ENCODE data around the gene DNAL1.

DNAL1 gene

DNA sequence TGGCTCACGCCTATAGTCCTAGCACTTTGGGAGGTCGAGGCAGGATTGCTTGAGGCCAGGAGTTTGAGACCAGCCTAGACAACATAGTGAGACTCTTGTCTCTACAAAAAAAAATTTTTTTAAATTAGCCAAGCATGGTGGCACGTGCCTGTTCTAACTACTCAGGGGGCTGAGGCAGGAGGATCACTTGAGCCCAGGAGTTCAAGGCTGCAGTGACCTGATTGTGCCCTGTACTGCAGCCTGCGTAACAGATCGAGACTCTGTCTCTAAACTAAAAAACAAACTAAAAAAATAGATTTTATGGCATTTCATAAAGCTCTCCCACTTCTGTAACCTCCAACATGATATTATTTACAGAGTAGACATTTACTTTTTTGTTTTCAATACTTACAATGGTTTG lies 39.8 kb downstream of the DNAL1 start (continued):
- TF ChIP-seq PRDM10 (tag by site-specific recombination; IDR thresholded peaks at IDR 0.05) (no peak), PRDM1 (tag by site-specific recombination; IDR thresholded peaks at IDR 0.05) (no peak), ZFP41 (tag by site-specific recombination; IDR thresholded peaks at IDR 0.05; ENCODE audit: borderline replicate concordance) (no peak), ZNF394 (tag by site-specific recombination; IDR thresholded peaks at IDR 0.05; ENCODE audit: borderline replicate concordance) (no peak), ZFP37 (tag by site-specific recombination; IDR thresholded peaks at IDR 0.05) (no peak), ZNF776 (tag by site-specific recombination; IDR thresholded peaks at IDR 0.05; ENCODE audit: borderline replicate concordance) (no peak), ZFP3 (tag by site-specific recombination; IDR thresholded peaks at IDR 0.05; ENCODE audit: low read depth) (no peak), ZNF555 (tag by site-specific recombination; conservative IDR thresholded peaks at IDR 0.05) (no peak), ATF2 (tag by site-specific recombination; IDR thresholded peaks at IDR 0.05; ENCODE audit: low read depth) (no peak), OVOL3 (tag by site-specific recombination; IDR thresholded peaks at IDR 0.05) (no peak)
- TF ChIP-seq, protein P1, sequence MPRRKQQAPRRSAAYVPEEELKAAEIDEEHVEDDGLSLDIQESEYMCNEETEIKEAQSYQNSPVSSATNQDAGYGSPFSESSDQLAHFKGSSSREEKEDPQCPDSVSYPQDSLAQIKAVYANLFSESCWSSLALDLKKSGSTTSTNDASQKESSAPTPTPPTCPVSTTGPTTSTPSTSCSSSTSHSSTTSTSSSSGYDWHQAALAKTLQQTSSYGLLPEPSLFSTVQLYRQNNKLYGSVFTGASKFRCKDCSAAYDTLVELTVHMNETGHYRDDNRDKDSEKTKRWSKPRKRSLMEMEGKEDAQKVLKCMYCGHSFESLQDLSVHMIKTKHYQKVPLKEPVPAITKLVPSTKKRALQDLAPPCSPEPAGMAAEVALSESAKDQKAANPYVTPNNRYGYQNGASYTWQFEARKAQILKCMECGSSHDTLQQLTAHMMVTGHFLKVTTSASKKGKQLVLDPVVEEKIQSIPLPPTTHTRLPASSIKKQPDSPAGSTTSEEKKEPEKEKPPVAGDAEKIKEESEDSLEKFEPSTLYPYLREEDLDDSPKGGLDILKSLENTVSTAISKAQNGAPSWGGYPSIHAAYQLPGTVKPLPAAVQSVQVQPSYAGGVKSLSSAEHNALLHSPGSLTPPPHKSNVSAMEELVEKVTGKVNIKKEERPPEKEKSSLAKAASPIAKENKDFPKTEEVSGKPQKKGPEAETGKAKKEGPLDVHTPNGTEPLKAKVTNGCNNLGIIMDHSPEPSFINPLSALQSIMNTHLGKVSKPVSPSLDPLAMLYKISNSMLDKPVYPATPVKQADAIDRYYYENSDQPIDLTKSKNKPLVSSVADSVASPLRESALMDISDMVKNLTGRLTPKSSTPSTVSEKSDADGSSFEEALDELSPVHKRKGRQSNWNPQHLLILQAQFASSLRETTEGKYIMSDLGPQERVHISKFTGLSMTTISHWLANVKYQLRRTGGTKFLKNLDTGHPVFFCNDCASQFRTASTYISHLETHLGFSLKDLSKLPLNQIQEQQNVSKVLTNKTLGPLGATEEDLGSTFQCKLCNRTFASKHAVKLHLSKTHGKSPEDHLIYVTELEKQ (tag by site-specific recombination; IDR thresholded peaks at IDR 0.05; ENCODE audit: borderline replicate concordance) = no peak
- TF ChIP-seq, protein P2, sequence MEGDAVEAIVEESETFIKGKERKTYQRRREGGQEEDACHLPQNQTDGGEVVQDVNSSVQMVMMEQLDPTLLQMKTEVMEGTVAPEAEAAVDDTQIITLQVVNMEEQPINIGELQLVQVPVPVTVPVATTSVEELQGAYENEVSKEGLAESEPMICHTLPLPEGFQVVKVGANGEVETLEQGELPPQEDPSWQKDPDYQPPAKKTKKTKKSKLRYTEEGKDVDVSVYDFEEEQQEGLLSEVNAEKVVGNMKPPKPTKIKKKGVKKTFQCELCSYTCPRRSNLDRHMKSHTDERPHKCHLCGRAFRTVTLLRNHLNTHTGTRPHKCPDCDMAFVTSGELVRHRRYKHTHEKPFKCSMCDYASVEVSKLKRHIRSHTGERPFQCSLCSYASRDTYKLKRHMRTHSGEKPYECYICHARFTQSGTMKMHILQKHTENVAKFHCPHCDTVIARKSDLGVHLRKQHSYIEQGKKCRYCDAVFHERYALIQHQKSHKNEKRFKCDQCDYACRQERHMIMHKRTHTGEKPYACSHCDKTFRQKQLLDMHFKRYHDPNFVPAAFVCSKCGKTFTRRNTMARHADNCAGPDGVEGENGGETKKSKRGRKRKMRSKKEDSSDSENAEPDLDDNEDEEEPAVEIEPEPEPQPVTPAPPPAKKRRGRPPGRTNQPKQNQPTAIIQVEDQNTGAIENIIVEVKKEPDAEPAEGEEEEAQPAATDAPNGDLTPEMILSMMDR (tag by site-specific recombination; IDR thresholded peaks at IDR 0.05) = no peak

- Histone ChIP-seq H3K4me1 (ENCODE audit: control insufficient read depth, insufficient read depth, low read length) (no peaks in the 10 kb centered on the region), H3K9me3 (ENCODE audit: control insufficient read depth, insufficient read depth, low read depth, low read length) (no peaks in the 10 kb centered on the region), H3K4me3 (ENCODE audit: low read depth, low read length) (no peak overlapping the region), H3K36me3 (ENCODE audit: control insufficient read depth in 2 of 2, insufficient read depth in 1 of 2, low read length in 2 of 2) (peaks cover 4 to 8% of the 10 kb centered on the region in 2 experiments; a peak in 2 of 3 replicates), H3K27ac (ENCODE audit: extremely low read depth, low read depth, low read length) (no peak overlapping the region)
- POLR2A ChIA-PET = no interaction called here
- CTCF ChIA-PET = no interaction called here
- no peak for TF ChIP-seq ZBTB44 (tag by site-specific recombination; IDR thresholded peaks at IDR 0.05)
- TF ChIP-seq ZNF76 (tag by site-specific recombination; IDR thresholded peaks at IDR 0.05; ENCODE audit: borderline replicate concordance, low read depth) = no peak
- TF ChIP-seq, protein P3, sequence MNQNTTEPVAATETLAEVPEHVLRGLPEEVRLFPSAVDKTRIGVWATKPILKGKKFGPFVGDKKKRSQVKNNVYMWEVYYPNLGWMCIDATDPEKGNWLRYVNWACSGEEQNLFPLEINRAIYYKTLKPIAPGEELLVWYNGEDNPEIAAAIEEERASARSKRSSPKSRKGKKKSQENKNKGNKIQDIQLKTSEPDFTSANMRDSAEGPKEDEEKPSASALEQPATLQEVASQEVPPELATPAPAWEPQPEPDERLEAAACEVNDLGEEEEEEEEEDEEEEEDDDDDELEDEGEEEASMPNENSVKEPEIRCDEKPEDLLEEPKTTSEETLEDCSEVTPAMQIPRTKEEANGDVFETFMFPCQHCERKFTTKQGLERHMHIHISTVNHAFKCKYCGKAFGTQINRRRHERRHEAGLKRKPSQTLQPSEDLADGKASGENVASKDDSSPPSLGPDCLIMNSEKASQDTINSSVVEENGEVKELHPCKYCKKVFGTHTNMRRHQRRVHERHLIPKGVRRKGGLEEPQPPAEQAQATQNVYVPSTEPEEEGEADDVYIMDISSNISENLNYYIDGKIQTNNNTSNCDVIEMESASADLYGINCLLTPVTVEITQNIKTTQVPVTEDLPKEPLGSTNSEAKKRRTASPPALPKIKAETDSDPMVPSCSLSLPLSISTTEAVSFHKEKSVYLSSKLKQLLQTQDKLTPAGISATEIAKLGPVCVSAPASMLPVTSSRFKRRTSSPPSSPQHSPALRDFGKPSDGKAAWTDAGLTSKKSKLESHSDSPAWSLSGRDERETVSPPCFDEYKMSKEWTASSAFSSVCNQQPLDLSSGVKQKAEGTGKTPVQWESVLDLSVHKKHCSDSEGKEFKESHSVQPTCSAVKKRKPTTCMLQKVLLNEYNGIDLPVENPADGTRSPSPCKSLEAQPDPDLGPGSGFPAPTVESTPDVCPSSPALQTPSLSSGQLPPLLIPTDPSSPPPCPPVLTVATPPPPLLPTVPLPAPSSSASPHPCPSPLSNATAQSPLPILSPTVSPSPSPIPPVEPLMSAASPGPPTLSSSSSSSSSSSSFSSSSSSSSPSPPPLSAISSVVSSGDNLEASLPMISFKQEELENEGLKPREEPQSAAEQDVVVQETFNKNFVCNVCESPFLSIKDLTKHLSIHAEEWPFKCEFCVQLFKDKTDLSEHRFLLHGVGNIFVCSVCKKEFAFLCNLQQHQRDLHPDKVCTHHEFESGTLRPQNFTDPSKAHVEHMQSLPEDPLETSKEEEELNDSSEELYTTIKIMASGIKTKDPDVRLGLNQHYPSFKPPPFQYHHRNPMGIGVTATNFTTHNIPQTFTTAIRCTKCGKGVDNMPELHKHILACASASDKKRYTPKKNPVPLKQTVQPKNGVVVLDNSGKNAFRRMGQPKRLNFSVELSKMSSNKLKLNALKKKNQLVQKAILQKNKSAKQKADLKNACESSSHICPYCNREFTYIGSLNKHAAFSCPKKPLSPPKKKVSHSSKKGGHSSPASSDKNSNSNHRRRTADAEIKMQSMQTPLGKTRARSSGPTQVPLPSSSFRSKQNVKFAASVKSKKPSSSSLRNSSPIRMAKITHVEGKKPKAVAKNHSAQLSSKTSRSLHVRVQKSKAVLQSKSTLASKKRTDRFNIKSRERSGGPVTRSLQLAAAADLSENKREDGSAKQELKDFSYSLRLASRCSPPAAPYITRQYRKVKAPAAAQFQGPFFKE (tag by site-specific recombination; IDR thresholded peaks at IDR 0.05; ENCODE audit: borderline replicate concordance) = no peak
- TF ChIP-seq, protein P4, sequence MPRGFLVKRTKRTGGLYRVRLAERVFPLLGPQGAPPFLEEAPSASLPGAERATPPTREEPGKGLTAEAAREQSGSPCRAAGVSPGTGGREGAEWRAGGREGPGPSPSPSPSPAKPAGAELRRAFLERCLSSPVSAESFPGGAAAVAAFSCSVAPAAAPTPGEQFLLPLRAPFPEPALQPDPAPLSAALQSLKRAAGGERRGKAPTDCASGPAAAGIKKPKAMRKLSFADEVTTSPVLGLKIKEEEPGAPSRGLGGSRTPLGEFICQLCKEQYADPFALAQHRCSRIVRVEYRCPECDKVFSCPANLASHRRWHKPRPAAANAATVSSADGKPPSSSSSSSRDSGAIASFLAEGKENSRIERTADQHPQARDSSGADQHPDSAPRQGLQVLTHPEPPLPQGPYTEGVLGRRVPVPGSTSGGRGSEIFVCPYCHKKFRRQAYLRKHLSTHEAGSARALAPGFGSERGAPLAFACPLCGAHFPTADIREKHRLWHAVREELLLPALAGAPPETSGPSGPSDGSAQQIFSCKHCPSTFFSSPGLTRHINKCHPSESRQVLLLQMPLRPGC (tag by site-specific recombination; IDR thresholded peaks at IDR 0.05) = no peak
Measured at GRCh38 chr14:73685328-73685727, 40.5 kb downstream of the DNAL1 start.

All from HEK293 (cell line).